Immature natural killer cell (primary cell): ENCODE data around the gene NIPA2. TPM values are rescaled to one million over a fixed set of nuclear protein-coding genes. Genes with fewer than 3 reads are reported as not detected.

Experiments
- DNase-seq, 3 donors: peaks; one replicate each; pipeline ENCODE4 v3.0.0; 2022; ENCODE audit warnings: mixed read lengths in 1 of 3
- H3K27ac Mint-ChIP-seq, 6 donors: one replicate each; pipeline ENCODE4 v1.8.0; 2020; ENCODE audit warnings: mixed read lengths in 6 of 6, mild to moderate bottlenecking in 5 of 6, inconsistent platforms in 4 of 6, moderate library complexity in 3 of 6
- H3K27me3 Mint-ChIP-seq, 3 donors: one replicate each; pipeline ENCODE4 v1.8.0; 2020 to 2021; ENCODE audit warnings: low read depth in 3 of 3, mild to moderate bottlenecking in 3 of 3, mixed read lengths in 3 of 3, moderate library complexity in 3 of 3, inconsistent platforms in 1 of 3
- H3K36me3 Mint-ChIP-seq, 3 donors: one replicate each; pipeline ENCODE4 v1.8.0; 2020; ENCODE audit warnings: mixed read lengths in 3 of 3, inconsistent platforms in 2 of 3, mild to moderate bottlenecking in 2 of 3
- H3K4me1 Mint-ChIP-seq, 2 donors: one replicate each; pipeline ENCODE4 v1.8.0; 2020; ENCODE audit warnings: inconsistent platforms in 2 of 2, mild to moderate bottlenecking in 2 of 2, mixed read lengths in 2 of 2, moderate library complexity in 1 of 2
- H3K4me3 Mint-ChIP-seq, 5 donors: one replicate each; pipeline ENCODE4 v1.8.0; 2020; ENCODE audit warnings: mild to moderate bottlenecking in 5 of 5, mixed read lengths in 5 of 5, inconsistent platforms in 3 of 5, moderate library complexity in 3 of 5
- H3K9me3 Mint-ChIP-seq, 6 donors: one replicate each; pipeline ENCODE4 v1.8.0; 2020; ENCODE audit warnings: mild to moderate bottlenecking in 6 of 6, mixed read lengths in 6 of 6, inconsistent platforms in 4 of 6, moderate library complexity in 3 of 6
- polyA plus RNA-seq, 3 donors: library from polyadenylated mRNA; unstranded; fragments of 300-500 nt; fragmentation: Illumina TruSeq; gene quantifications; one replicate each; pipeline ENCODE4 v1.2.3, GENCODE V29; 2021

Gene NIPA2
- polyA plus RNA-seq, 3 donors from 2014 or later = 43.6 to 92.3 (median 81.9) TPM

DNA sequence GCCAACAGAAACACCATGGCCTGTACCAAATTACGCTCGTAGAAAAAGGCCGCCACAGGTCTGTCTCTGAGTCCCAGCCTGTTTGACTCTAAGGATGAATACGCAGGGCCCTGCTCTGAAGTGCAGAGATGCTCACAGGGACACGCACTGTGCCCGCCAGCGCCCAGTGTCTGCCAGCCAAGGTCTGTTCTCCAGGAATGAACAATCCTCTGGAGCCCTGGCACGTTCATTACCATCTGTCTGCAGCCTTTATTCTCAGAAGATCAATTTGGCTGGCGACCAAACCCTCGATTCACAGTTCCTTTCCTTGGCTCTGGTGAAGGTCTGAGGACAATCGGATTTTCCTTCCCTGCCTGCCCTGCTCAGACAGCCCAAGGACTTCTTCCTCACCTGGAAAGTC lies 66.3 kb downstream of the NIPA2 start:
- no peak for DNase-seq
- Mint-ChIP-seq H3K9me3 (no peaks in the 10 kb centered on the region), H3K36me3 (peaks cover 0 to 6% (median 5%) of the 10 kb centered on the region in 3 donors), H3K27me3 (no peaks in the 10 kb centered on the region), H3K4me3 (no peak overlapping the region), H3K4me1 (no peaks in the 10 kb centered on the region), H3K27ac (no peak overlapping the region)

DNA sequence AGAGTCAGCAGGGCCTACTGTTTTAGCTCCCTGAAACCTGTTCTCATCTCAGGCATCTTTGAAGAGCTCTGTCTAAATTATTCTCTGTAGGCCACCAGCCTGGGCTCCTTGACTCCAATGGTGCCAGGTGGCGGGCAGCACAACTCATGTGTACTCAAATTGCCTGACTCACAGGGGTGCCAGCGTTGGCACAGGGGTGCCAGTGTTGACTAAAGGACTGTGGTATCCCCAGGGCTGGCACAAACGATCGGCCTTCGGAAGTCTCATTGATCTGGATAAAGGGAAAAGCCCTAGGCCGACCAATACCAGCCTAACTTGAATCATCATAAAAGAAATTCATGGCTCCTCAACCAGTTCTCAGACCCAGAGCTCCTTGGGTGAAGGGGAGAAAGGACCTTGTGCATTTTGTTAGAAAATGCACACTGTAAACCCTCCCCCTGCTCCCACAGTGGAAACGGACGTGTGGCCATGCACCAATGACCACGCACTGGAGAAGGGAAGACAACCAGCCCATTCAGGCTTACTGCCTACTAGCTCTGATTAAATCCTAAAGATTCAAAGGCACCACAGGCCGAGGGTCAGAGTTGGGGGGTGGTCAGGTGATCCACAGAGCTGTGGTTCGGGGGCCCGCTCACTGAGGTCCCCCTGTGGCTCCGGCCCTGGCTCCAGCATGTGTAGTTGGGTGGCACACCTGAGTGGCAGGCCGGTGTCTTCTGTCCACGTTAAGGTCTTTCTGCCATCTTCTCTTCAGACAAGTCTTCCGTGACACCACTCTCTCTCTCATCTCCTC lies 68.9 kb downstream of the NIPA2 start:
- peaks cover 0 to 5% (median 3%) of the 10 kb centered on the region in 3 donors for H3K36me3 Mint-ChIP-seq
- H3K27ac Mint-ChIP-seq = no peak overlapping the region
- no peaks in the 10 kb centered on the region for H3K27me3 Mint-ChIP-seq
- H3K4me3 Mint-ChIP-seq = no peak overlapping the region
- no peaks in the 10 kb centered on the region for H3K9me3 Mint-ChIP-seq
- DNase-seq = no peak
- H3K4me1 Mint-ChIP-seq = no peaks in the 10 kb centered on the region

DNA sequence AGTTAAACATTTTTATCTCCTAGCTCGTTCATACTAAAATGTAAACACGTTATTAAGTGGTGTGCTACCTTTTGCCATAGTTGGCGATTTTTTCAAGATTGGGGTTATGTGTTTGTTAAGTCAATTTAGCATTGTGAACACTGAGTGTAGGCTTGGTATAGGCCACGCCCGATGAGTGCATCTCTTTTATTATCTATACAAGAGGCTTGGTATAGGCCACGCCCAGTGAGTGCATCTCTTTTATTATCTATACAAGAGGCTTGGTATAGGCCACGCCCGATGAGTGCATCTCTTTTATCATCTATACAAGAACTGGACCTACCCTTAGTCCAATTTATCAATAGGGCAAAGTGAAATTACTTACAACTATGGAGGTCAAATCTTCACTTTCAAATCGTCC lies 70.4 kb downstream of the NIPA2 start:
- H3K27me3 Mint-ChIP-seq = no peaks in the 10 kb centered on the region
- H3K36me3 Mint-ChIP-seq = peaks cover 0 to 5% (median 3%) of the 10 kb centered on the region in 3 donors
- no peaks in the 10 kb centered on the region for H3K4me1 Mint-ChIP-seq
- H3K27ac Mint-ChIP-seq = no peak overlapping the region
- H3K9me3 Mint-ChIP-seq = no peaks in the 10 kb centered on the region
- no peak overlapping the region for H3K4me3 Mint-ChIP-seq
- no peak for DNase-seq

DNA sequence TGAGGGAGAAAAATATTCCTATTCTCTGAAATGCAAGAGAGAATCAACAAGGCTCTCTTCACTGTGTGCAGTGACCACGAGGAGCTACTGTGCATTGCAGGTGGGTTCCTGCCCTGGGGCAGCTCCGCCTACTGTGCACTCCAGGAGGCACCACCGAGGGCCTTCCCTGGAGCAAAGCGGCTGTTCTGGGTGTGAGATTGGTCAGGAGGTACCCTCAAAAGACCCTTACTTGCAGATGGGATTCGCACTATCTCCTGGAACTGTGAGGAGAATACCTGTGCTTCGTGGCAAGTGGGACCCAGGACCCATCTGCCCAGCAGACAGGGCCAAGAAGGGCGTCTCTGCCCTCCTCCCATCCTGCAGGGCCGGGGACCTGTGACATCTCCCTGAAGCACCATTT lies 72.8 kb downstream of the NIPA2 start:
- no peaks in the 10 kb centered on the region for H3K9me3 Mint-ChIP-seq
- H3K27ac Mint-ChIP-seq = no peak overlapping the region
- H3K27me3 Mint-ChIP-seq = no peaks in the 10 kb centered on the region
- H3K4me3 Mint-ChIP-seq = no peak overlapping the region
- no peaks in the 10 kb centered on the region for H3K4me1 Mint-ChIP-seq
- no peak for DNase-seq
- peaks cover 0 to 5% (median 3%) of the 10 kb centered on the region in 3 donors for H3K36me3 Mint-ChIP-seq

DNA sequence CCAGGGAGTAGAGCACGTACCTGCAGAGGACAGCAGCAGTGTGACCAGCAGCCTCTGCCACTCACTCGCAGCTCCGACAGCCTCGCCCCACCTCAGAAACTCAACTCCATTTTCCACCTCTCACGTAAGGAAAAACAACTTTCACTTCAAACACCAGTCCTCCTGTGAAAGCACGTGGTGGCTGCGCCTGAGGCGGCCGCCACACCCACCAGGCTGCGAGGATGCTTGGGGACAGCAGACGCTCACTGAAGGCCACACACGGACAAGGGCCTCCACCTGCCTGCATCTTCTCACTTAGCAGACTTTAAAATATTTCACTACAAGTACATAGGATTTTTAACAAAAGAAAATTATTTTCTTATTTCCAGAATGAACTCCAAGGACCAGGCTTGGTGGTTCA lies 73.8 kb downstream of the NIPA2 start:
- Mint-ChIP-seq H3K36me3 (peaks cover 0 to 5% (median 3%) of the 10 kb centered on the region in 3 donors), H3K27me3 (no peaks in the 10 kb centered on the region), H3K27ac (no peak overlapping the region), H3K4me1 (no peaks in the 10 kb centered on the region), H3K9me3 (no peaks in the 10 kb centered on the region), H3K4me3 (no peak overlapping the region)
- no peak for DNase-seq

DNA sequence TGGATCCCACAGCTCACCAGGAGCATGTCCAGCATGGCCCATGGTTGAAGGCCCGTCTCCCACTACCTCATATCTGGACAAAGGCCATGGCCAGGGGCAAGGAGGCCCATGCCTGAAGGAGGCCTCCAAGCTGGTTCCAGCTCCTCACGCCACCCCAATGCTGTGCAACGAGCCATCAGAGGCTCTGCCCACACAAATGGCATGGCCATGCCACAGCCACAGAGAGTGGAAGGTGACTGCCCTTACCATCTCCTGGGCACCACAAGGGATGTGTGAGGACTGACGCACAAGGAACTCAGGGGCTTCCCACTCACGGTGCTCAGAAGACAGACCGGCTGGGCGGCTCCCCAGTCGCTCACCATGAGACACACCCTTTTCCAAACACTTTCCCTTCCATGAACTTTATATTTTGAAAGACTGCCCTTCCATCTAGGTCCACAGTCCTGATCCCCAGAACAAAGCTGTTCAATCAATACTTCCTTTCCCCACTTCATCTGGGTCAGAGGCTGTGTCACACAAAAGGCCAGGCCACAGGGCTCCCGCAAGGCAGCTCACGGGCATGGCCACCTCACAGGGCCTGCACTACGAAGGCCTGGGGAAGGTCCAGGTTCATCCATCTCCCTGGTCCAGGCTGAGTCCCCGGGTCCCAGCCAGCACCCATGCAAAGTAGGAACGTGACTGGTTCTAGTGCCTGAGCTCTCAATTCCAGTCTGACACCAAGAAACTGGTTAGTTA lies 75.3 kb downstream of the NIPA2 start:
- DNase-seq = no peak
- Mint-ChIP-seq H3K36me3 (peaks cover 0 to under 1% (median 0%) of the 10 kb centered on the region in 3 donors), H3K4me3 (no peak overlapping the region), H3K27me3 (no peaks in the 10 kb centered on the region), H3K4me1 (no peaks in the 10 kb centered on the region), H3K27ac (no peak overlapping the region), H3K9me3 (no peaks in the 10 kb centered on the region)

DNA sequence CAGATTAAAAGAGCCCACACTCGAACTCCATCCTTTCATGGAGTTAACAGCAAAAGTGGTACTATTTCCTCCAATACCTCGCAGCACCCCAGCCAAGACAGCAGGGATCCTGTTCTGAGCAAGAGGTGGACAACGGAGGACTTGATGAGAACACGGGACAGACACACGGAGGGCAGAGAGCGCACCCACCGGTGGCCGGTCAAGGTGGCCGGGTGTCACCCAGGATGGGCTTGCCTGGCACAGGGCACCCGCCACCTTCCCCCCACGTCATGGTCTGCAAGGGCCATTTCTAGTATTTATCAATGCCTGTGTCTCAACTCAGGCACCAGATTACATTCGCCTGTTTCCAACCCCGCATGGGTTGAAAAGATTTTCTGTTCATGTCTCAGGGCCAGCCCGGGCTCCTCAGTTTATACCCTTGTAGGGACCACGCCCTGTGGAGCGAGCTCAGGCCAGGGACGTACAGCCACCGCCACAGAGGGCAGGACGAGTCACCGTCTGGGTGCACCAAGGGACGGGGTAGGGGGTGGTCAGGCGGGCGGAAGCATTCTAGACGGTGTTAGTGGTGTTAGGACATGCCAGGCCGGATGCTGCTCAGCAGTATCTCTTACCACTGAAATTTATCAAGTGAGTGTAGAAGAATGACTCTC lies 77.5 kb downstream of the NIPA2 start:
- H3K9me3 Mint-ChIP-seq = no peaks in the 10 kb centered on the region
- no peaks in the 10 kb centered on the region for H3K4me1 Mint-ChIP-seq
- no peak overlapping the region for H3K27ac Mint-ChIP-seq
- H3K27me3 Mint-ChIP-seq = no peaks in the 10 kb centered on the region
- H3K4me3 Mint-ChIP-seq = no peak overlapping the region
- DNase-seq = no peak
- peaks cover 0 to 4% (median 0%) of the 10 kb centered on the region in 3 donors for H3K36me3 Mint-ChIP-seq

DNA sequence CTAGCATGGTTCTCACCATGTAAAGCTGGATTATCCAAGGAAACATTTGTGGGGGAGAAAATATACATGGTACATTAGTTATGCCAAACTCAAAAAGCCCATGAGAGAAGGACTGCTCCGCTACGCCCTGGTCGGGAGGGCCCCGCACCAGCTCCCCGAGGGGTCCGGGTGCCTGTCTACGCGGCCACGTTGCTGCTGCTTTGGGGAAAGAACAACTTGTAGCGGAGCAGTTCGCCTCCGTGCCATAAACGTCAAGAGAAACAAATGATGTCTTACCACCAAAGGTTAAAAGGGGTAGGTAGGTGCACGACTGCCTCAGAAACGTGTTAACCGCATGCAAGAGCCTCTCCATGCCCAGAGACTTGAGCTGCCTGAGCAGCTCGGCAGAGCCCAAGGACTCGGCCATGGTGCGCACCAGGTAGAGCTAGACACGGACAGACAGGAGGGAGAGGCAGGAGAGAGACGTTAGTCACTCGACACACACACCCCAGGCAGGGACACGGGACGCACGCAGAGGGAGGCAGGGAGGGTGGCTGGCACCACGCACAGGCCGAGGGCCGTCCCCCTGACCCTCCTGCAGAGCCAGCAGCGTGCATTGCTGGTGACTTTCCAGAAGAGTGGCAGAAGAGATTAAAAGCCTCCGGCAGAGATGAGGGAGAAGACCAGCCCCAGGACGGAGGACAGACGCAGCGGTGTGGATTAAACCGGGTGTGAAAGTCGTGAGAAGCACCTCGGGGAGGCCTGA lies 78.3 kb downstream of the NIPA2 start:
- DNase-seq = no peak
- Mint-ChIP-seq H3K9me3 (no peaks in the 10 kb centered on the region), H3K27ac (no peak overlapping the region), H3K4me1 (no peaks in the 10 kb centered on the region), H3K4me3 (no peak overlapping the region), H3K36me3 (peaks cover 0 to 4% (median 0%) of the 10 kb centered on the region in 3 donors), H3K27me3 (no peaks in the 10 kb centered on the region)

DNA sequence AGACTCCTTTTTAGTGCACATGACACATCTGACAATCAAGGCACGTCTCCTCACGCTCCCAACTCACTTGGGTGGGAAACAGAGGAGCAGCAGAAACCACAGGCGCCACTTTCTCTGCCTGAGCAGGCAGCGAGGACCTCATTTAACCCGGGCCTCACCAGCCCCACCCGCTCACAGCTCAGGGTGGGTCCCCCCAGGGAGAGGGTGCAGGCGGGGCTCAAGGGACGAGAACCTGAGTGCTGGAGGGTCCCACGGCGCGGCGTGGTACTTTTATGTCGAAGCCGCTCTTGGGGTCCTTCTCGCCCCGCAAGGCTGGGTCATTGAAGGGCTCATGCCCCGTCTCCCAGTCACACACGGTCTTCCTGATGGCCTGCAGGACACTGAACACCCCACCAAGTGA lies 79.1 kb downstream of the NIPA2 start:
- DNase-seq = no peak
- H3K36me3 Mint-ChIP-seq = peaks cover 0 to 4% (median 0%) of the 10 kb centered on the region in 3 donors

More for the DNA sequence above, 79.1 kb downstream of the NIPA2 start:
- Mint-ChIP-seq H3K9me3 (no peaks in the 10 kb centered on the region), H3K4me1 (no peaks in the 10 kb centered on the region), H3K4me3 (no peak overlapping the region), H3K27me3 (no peaks in the 10 kb centered on the region), H3K27ac (no peak overlapping the region)

Other genes starting within 250 kb of the NIPA2 start
- 1 to 10 TPM; 3.4 to 6.6 (median 5.2) TPM for gene NIPA1, start 52.0 kb upstream of the NIPA2 start, polyA plus RNA-seq
- gene CYFIP1, start 141.7 kb downstream of the NIPA2 start, polyA plus RNA-seq = 1 to 10 TPM; 3.4 to 5.6 (median 3.7) TPM
- gene TUBGCP5, start 200.9 kb downstream of the NIPA2 start, polyA plus RNA-seq = 1 to 10 TPM; 3.6 to 7.9 (median 4.8) TPM